K562 (cell line): ENCODE data around the gene CCNK. TPM values are rescaled to one million over a fixed set of nuclear protein-coding genes. Genes with fewer than 3 reads are reported as not detected.

ENCODE experiments used
- ATAC-seq: fragments of 200-7000 bp; cut with Tn5 transposase; 3 replicates; pipeline ENCODE4 v1.9.1; 2020; ENCODE audit warnings: moderate library complexity
- BruUV-seq: library from RNA; stranded (reverse); fragments of 400-500 nt; replicated peaks from 2 replicates; lab custom pipeline; 2021; lab: Mats Ljungman, UMichigan
- CTCF ChIA-PET: fragments of 300-600 bp; formaldehyde crosslinking; extraction: SDS; loops from one replicate; lab custom pipeline; 2021; ENCODE audit warnings: low intra/inter-chr PET ratio; lab: Yijun Ruan, JAX
- POLR2A ChIA-PET: fragments of 300-600, 350-650 bp; sonication (Branson Sonifier 250); formaldehyde crosslinking; extraction: SDS; loops from one replicate; lab custom pipeline; 2021; ENCODE audit warnings: antibody characterized with exemption, inconsistent platforms; lab: Yijun Ruan, JAX
- DNase-seq, 4 experiments: peaks; one replicate each; pipeline versions ENCODE4 v3.0.0 to v3.0.0-alpha.2; 2011 to 2018; ENCODE audit warnings: low spot score in 3 of 4, mixed read lengths in 3 of 4; ENCODE audit errors: extremely low read depth in 1 of 4
- FAIRE-seq: peaks from 2 replicates; lab custom pipeline; 2011; peaks lifted over from hg19 to GRCh38; lab: Jason Lieb, UNC
- H2AFZ ChIP-seq: 2 replicates; pipeline ENCODE4 v1.6.0; 2011; ENCODE audit warnings: low read depth, low read length, control low read depth, inconsistent platforms
- H3K27ac ChIP-seq: fragments of 200-600 bp; 3 replicates; pipeline ENCODE4 v1.8.0; 2011; ENCODE audit warnings: low read depth, mild to moderate bottlenecking, control low read depth, inconsistent platforms, low read length, moderate library complexity, mixed read lengths; ENCODE audit errors: extremely low read depth
- H3K27me3 ChIP-seq, 2 experiments: fragments of 300-600 bp in 1 of 2; 2 replicates in 1 of 2; 3 replicates in 1 of 2; pipeline versions ENCODE4 v1.6.0 to v1.8.0; 2011; ENCODE audit warnings: inconsistent platforms in 2 of 2, low read length in 2 of 2, mild to moderate bottlenecking in 1 of 2, mixed read lengths in 1 of 2, moderate library complexity in 1 of 2; ENCODE audit not compliant: control insufficient read depth in 2 of 2, insufficient read depth in 2 of 2
- H3K36me3 ChIP-seq: fragments of 300-600 bp; 3 replicates; pipeline ENCODE4 v1.8.0; 2011; ENCODE audit warnings: mild to moderate bottlenecking, low read length, inconsistent platforms; ENCODE audit not compliant: control insufficient read depth, insufficient read depth
- H3K4me1 ChIP-seq, 2 experiments: fragments of 200-600 bp in 1 of 2; replicated peaks in 1 of 2; 2 replicates in 1 of 2; 3 replicates in 1 of 2; pipeline versions ENCODE4 v1.5.1 to v1.8.0; 2011; ENCODE audit warnings: inconsistent platforms in 2 of 2, low read length in 2 of 2, mild to moderate bottlenecking in 1 of 2, mixed read lengths in 1 of 2, moderate library complexity in 1 of 2; ENCODE audit not compliant: control insufficient read depth in 2 of 2, insufficient read depth in 2 of 2
- H3K4me2 ChIP-seq: 2 replicates; pipeline ENCODE4 v1.6.1; 2011; ENCODE audit warnings: low read length, control low read depth, inconsistent platforms, mixed read lengths; ENCODE audit not compliant: insufficient read depth
- H3K4me3 ChIP-seq: fragments of 200-600 bp; sonication (generic), shearing (Covaris generic); 2 replicates; pipeline ENCODE4 v1.5.1; 2016; ENCODE audit warnings: control low read depth, inconsistent platforms
- H3K79me2 ChIP-seq: fragments of 200-600 bp; 3 replicates; pipeline ENCODE4 v1.8.0; 2011; ENCODE audit warnings: low read length, inconsistent platforms; ENCODE audit not compliant: control insufficient read depth, insufficient read depth
- H3K9ac ChIP-seq, 2 experiments: 2 replicates each; pipeline versions ENCODE4 v1.6.0 to v1.6.1; 2011; ENCODE audit warnings: low read depth in 2 of 2, low read length in 2 of 2, control low read depth in 1 of 2, inconsistent platforms in 1 of 2, mild to moderate bottlenecking in 1 of 2, mixed read lengths in 1 of 2; ENCODE audit not compliant: insufficient read depth in 1 of 2
- H3K9me1 ChIP-seq: one replicate; pipeline ENCODE4 v1.6.0; 2011; ENCODE audit warnings: inconsistent platforms, mild to moderate bottlenecking, low read length, moderate library complexity; ENCODE audit not compliant: control insufficient read depth, insufficient read depth
- H3K9me3 ChIP-seq: replicated peaks from 2 replicates; pipeline ENCODE4 v1.5.1; 2011; ENCODE audit warnings: low read depth, low read length, inconsistent platforms; ENCODE audit not compliant: control insufficient read depth, insufficient read depth
- H4K20me1 ChIP-seq: replicated peaks from 2 replicates; pipeline ENCODE4 v1.6.1; 2011; ENCODE audit warnings: low read length, inconsistent platforms, mixed read lengths; ENCODE audit not compliant: control insufficient read depth, insufficient read depth
- ARID2 ChIP-seq: fragments of 450-650 bp; IDR thresholded peaks from 2 replicates; pipeline ENCODE4 v1.6.1; 2017; ENCODE audit warnings: antibody characterized with exemption, mild to moderate bottlenecking
- CAMTA2 ChIP-seq: fragments of 250-450 bp; sonication (Bioruptor Pico); conservative IDR thresholded peaks from 2 replicates; pipeline ENCODE4 v1.5.1; 2022
- CCNT2 ChIP-seq: IDR thresholded peaks from 2 replicates; pipeline ENCODE4 v1.6.1; 2011; ENCODE audit warnings: borderline replicate concordance, low read depth, mild to moderate bottlenecking, moderate library complexity, mixed read lengths, low read length; ENCODE audit not compliant: insufficient read length; ENCODE audit errors: extremely low read depth
- CEBPG ChIP-seq, 3 experiments: fragments of 200-800 bp in 1 of 3; sonication (Bioruptor generic) in 1 of 3; sonication (generic) in 1 of 3; formaldehyde crosslinking in 1 of 3; IDR thresholded peaks in 2 of 3; conservative IDR thresholded peaks in 1 of 3; 2 replicates each; pipeline versions ENCODE4 v1.6.1 to v1.8.0; 2016 to 2022; ENCODE audit warnings: missing compliant biosample characterization in 2 of 3, missing genetic modification characterization in 2 of 3, mild to moderate bottlenecking in 1 of 3, missing genetic modification reagents in 1 of 3
- CREB3 ChIP-seq: fragments of 450-650 bp; conservative IDR thresholded peaks from 2 replicates; pipeline ENCODE4 v1.6.1; 2016; ENCODE audit warnings: missing genetic modification characterization, low read depth, mild to moderate bottlenecking, missing compliant biosample characterization, moderate library complexity
- CREM ChIP-seq: IDR thresholded peaks from 2 replicates; pipeline ENCODE4 v1.6.1; 2014; ENCODE audit warnings: antibody characterized with exemption, low read depth
- DDX20 ChIP-seq: fragments of 450-650 bp; IDR thresholded peaks from 2 replicates; pipeline ENCODE4 v1.6.1; 2016; ENCODE audit warnings: missing genetic modification characterization, low read depth, mild to moderate bottlenecking, missing compliant biosample characterization, moderate library complexity
- ELF4 ChIP-seq: fragments of 450-650 bp; formaldehyde crosslinking; IDR thresholded peaks from 2 replicates; pipeline ENCODE4 v1.4.0; 2022; ENCODE audit warnings: missing genetic modification characterization
- HIVEP1 ChIP-seq: fragments of 250-450 bp; sonication (Bioruptor Pico); IDR thresholded peaks from 2 replicates; pipeline ENCODE4 v1.4.0; 2020; ENCODE audit warnings: mild to moderate bottlenecking
- MTA3 ChIP-seq: fragments of 450-650 bp; formaldehyde crosslinking; IDR thresholded peaks from 2 replicates; pipeline ENCODE4 v1.6.1; 2017; ENCODE audit warnings: mild to moderate bottlenecking, borderline replicate concordance
- NR4A1 ChIP-seq, 2 experiments: fragments of 250-450 bp in 1 of 2; fragments of 450-650 bp in 1 of 2; sonication (Bioruptor Pico) in 1 of 2; IDR thresholded peaks; 2 replicates each; pipeline versions ENCODE4 v1.4.0 to v1.6.1; 2016 to 2020; ENCODE audit warnings: mild to moderate bottlenecking in 2 of 2, missing compliant biosample characterization in 1 of 2, missing genetic modification characterization in 1 of 2, moderate library complexity in 1 of 2
- RB1 ChIP-seq: fragments of 450-650 bp; IDR thresholded peaks from 2 replicates; pipeline ENCODE4 v1.6.1; 2017; ENCODE audit warnings: low read depth, mild to moderate bottlenecking
- RBM39 ChIP-seq: fragments of 200-400 bp; formaldehyde crosslinking; optimal IDR thresholded peaks from 2 replicates; pipeline ENCODE3; 2018; ENCODE audit warnings: low read depth, low read length
- SFPQ ChIP-seq: fragments of 200-400 bp; formaldehyde crosslinking; IDR thresholded peaks from 2 replicates; pipeline ENCODE4 v1.6.1; 2017; ENCODE audit warnings: mild to moderate bottlenecking, low read depth, low read length, moderate library complexity
- SRSF7 ChIP-seq: fragments of 200-400 bp; formaldehyde crosslinking; optimal IDR thresholded peaks from 2 replicates; pipeline ENCODE3; 2017; ENCODE audit warnings: mild to moderate bottlenecking, low read depth, low read length
- THRAP3 ChIP-seq: fragments of 450-650 bp; IDR thresholded peaks from 2 replicates; pipeline ENCODE4 v1.6.1; 2016; ENCODE audit warnings: mild to moderate bottlenecking, inconsistent platforms, borderline replicate concordance
- TRIM24 ChIP-seq, 2 experiments: fragments of 450-650 bp; IDR thresholded peaks; 2 replicates each; pipeline ENCODE4 v1.6.1; 2016
- ZNF354B ChIP-seq: fragments of 250-450 bp; sonication (Bioruptor Pico); IDR thresholded peaks from 2 replicates; pipeline ENCODE4 v1.4.0; 2020
- ZNF551 ChIP-seq: fragments of 250-450 bp; sonication (Bioruptor Pico); IDR thresholded peaks from 2 replicates; pipeline ENCODE4 v1.5.0; 2021; ENCODE audit warnings: mild to moderate bottlenecking, moderate library complexity
- ZNF77 ChIP-seq: fragments of 250-450 bp; sonication (Bioruptor Pico); IDR thresholded peaks from 2 replicates; pipeline ENCODE4 v1.5.0; 2020
- WGBS: fragments of 100-300 bp; shearing (Covaris generic); methylation state at CpG from one replicate; pipeline ENCODE4 v1.1.6; 2016; ENCODE audit warnings: low coverage, mixed read lengths; ENCODE audit not compliant: insufficient coverage; ENCODE audit errors: missing lambda C conversion rate; 5-methylcytosine and 5-hydroxymethylcytosine counted together
- in situ Hi-C: fragments of 300-500 bp; cut with MboI; formaldehyde crosslinking; loops from 4 replicates; pipeline ENCODE4 v1.15.0; 2018; ENCODE audit warnings: inconsistent platforms, mixed read lengths
- intact Hi-C: fragments of 100-400 bp; cut with micrococcal nuclease; formaldehyde crosslinking; loops from 2 replicates; pipeline ENCODE4 v1.14.2; 2022
- polyA plus RNA-seq, 8 experiments: library from polyadenylated mRNA; depleted of rRNA in 4 of 8; stranded (reverse) in 5 of 8; unstranded in 3 of 8; fragments of >200 nt; fragmentation: Nextera tagmentation in 2 of 8; fragmentation: Illumina TruSeq in 1 of 8; extraction: Ambion mirVana in 2 of 8; extraction: Trizol in 1 of 8; gene quantifications; 2 replicates each; pipeline versions ENCODE4 v1.2.1 to v1.2.3, GENCODE V29; 2011 to 2014; ENCODE audit warnings: inconsistent platforms in 1 of 8, missing spikeins in 1 of 8
- total RNA-seq, 7 experiments: library from RNA; depleted of rRNA in 6 of 7; stranded (reverse); fragments of >200 nt in 6 of 7; fragmentation: Illumina TruSeq in 2 of 7; extraction: Trizol in 2 of 7; gene quantifications; 2 replicates each; pipeline versions ENCODE4 v1.2.1 to v1.2.3, GENCODE V29; 2011 to 2021; ENCODE audit warnings: low replicate concordance in 1 of 7

Gene CCNK
- total and polyA plus RNA-seq, 9 of the 15 experiments (the other 6 are each of a cell fraction or from before 2014, with no cell fraction given): 5.8 to 84.2 (median 16.4) TPM

- Histone ChIP-seq H3K4me1 (peaks cover 0 to 28% of the 10 kb centered on the region in 2 experiments; a peak in 2 of 5 replicates), H3K27ac (no peak overlapping the region), H3K4me2 (no peak overlapping the region), H3K9me1 (no peaks in the 10 kb centered on the region), H3K79me2 (no peaks in the 10 kb centered on the region), H3K4me3 (no peak overlapping the region), H3K36me3 (no peaks in the 10 kb centered on the region), H2AFZ (no peak overlapping the region), H3K9me3 (no peaks in the 10 kb centered on the region), H3K9ac (no peak overlapping the region), H4K20me1 (peaks cover 24% of the 10 kb centered on the region), H3K27me3 (no peaks in the 10 kb centered on the region)
- ATAC-seq: no peak
- FAIRE-seq: no peak
- WGBS: 95% methylated on average over 8 of the region's 13 CpGs
- BruUV-seq: no TSS peak
- intact Hi-C loops: no loop called here
- TF ChIP-seq RBM39 (no peak), NR4A1 (CRISPR knock-in tag; IDR thresholded peaks at IDR 0.05) (no peak), NR4A1 (tag; IDR thresholded peaks at IDR 0.05) (no peak), CREM (no peak), ZNF551 (CRISPR knock-in tag) (no peak), SFPQ (no peak), CAMTA2 (CRISPR knock-in tag) (no peak), ZNF354B (CRISPR knock-in tag) (no peak), TRIM24 (IDR thresholded peaks at IDR 0.05) (no peak), ZNF77 (CRISPR knock-in tag) (no peak), RB1 (no peak), ELF4 (CRISPR knock-in tag) (no peak), THRAP3 (no peak), CREB3 (no peak), DDX20 (tag) (no peak), CEBPG (CRISPR knock-in tag; IDR thresholded peaks at IDR 0.05) (no peak), CEBPG (tag; conservative IDR thresholded peaks at IDR 0.05 in 1 of 2, IDR thresholded peaks at IDR 0.05 in 1 of 2) (no peak), MTA3 (no peak), ARID2 (no peak), CCNT2 (no peak), HIVEP1 (CRISPR knock-in tag) (no peak), SRSF7 (no peak)
- in situ Hi-C loops: no loop called here
- ChIA-PET POLR2A (no interaction called here), CTCF (no interaction called here)
- no peak for DNase-seq
These were observed 79.2 kb downstream of the CCNK start for GRCh38 chr14:99560403-99560802.
